ENCODE results near the gene CD302.
"Not testable (repeated sequence)": the region's sequence is repeated elsewhere in the genome, so short reads cannot be mapped to it uniquely, and the experiment has no call there.

Gene CD302

GRCh38 chr2:159797543-159798375, at the start of gene CD302:
Gene CD302, minus strand, starts transcription at chr2:159798208. Its CDS starts 10 bp downstream, at chr2:159798198.
- no peak for DNase-seq

DNA sequence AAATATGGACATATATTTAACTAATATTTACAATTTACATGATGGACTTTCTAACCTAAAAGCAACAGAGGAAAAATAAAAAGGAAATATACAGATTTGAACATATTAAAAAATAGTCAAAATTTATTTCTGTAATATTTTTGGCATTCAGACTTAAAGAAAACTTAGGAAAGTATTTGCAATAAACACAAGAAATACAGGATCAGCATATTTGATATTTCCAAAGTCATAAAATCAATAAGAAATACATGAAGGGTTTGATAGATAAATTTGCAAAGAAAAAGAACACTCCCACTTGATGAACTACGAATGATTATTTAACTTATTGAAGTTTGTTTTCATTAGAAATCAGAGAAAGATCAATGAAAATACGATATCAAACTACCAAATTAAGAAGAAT, 48.6 kb upstream of the CD302 start:
- no peak for DNase-seq

- DNase-seq, result no peak
Measured at GRCh38 chr2:159840616-159841015, 42.6 kb upstream of the CD302 start.

GRCh38 chr2:159832858-159833257, 34.9 kb upstream of the CD302 start:
- no peak for DNase-seq

- no peak for DNase-seq
Measured at GRCh38 chr2:159832026-159832425, 34.0 kb upstream of the CD302 start.

GRCh38 chr2:159829376-159829775, 31.4 kb upstream of the CD302 start:
- DNase-seq, result no peak

GRCh38 chr2:159828738-159829137, 30.7 kb upstream of the CD302 start:
- no peak for DNase-seq

- DNase-seq, result not testable (repeated sequence)
Measured at GRCh38 chr2:159822478-159822833, 24.4 kb upstream of the CD302 start.

DNA sequence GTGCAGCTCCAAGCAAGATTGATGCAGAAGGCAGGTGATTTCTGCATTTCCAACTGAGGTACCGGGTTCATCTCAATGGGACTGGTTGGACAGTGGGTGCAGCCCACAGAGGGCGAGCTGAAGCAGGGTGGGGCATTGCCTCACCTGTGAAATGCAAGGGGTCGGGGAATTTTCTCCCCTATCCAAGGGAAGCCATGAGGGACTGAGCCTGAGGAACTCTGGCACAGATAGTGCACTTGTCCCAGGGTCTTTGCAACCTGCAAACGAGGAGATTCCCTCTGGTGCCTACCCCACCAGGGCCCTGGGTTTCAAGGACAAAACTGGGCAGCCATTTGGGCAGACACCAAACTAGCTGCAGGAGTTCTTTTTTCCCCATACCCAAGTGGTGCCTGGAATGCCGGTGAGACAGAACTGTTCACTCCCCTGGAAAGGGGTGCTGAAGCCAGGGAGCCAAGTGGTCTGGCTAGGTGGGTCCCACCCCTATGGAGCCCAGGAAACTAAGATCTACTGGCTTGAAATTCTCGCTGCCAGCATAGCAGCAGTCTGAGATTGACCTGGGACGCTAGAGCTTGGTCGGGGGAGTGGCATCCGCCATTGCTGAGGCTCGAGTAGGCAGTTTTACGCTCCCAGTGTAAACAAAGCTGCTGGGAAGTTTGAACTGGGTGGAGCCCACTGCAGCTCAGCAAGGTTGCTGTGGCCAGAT, 23.9 kb upstream of the CD302 start:
- DNase-seq, result peak; percentile 35

GRCh38 chr2:159818940-159819339, 20.9 kb upstream of the CD302 start:
- no peak for DNase-seq

DNA sequence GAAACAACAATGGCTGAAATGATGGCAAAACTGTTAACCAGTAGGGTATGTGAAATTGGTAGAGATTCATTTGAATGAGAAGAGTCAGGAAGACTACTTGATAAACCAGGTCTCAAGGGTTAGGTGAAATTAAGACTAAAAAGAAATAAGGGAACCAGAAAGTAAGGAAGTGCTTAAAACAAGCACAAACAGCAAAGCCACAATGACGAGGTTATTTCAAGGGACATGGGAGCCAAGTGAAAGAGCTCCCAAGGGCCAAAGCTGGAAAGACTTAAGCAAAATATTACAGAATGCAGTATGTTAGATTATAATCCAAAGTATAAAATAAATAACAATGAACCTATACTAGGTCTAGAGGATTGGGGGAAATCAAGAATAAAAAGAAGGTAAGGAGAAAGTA, 19.3 kb upstream of the CD302 start:
- no peak for DNase-seq

DNA sequence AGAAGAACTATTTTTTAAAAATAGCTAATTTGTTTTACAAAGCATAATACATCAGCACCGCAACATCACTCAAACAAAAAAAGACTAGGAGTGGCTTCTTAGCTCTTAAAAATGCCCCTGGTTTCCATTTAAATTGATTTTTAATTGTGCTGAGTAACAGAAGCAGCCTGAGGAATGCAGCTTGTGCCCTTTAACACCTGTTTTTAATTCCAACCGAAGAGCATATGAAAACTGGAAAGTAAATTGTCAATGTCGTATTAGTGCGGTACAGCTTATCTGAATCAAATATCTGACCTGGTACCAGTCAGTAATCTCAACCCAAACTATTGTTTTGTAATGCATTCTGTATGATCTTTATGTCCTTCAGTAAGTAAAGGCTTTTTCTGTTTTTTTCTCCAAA, 13.2 kb upstream of the CD302 start:
- no peak for DNase-seq

GRCh38 chr2:159808032-159808425, 10.0 kb upstream of the CD302 start:
- no peak for DNase-seq

GRCh38 chr2:159807183-159808031, 9.4 kb upstream of the CD302 start:
- DNase-seq, result peak; percentile 29

GRCh38 chr2:159804941-159805340, 6.9 kb upstream of the CD302 start:
- DNase-seq, result no peak

DNA sequence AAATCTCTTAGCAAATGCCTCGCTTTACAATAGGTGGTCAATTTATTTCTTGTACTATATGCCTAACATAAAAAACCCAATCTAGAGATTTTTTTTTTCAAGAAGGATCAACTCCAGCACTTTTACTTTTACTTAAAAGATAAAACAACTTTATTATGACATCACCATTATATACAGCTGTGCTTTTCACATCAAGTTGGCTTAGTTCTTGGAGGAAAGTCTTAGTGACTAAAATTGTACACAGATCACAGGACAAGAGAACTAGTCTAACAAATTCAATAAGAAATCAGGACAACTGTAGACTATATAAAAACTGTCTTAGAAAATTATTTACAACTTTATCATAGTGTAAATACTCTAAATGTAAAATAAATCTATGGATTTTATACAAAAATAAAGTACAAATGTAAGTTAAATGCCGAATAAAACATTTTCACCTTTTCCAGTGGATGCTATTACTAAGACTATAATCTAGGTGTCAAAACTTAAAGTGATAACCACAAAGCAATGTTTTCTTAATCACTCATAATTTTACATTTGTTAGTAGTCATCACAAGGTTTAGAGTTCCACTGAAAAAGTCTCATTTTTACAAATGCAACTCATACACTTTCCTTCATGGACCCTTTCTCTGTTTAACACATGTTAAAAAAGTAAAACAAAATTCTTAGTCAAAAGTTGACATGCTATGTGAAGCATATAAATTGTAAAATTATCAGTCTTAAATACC, 5.4 kb upstream of the CD302 start:
- DNase-seq, result no peak

GRCh38 chr2:159802673-159803072, 4.7 kb upstream of the CD302 start:
- no peak for DNase-seq

DNA sequence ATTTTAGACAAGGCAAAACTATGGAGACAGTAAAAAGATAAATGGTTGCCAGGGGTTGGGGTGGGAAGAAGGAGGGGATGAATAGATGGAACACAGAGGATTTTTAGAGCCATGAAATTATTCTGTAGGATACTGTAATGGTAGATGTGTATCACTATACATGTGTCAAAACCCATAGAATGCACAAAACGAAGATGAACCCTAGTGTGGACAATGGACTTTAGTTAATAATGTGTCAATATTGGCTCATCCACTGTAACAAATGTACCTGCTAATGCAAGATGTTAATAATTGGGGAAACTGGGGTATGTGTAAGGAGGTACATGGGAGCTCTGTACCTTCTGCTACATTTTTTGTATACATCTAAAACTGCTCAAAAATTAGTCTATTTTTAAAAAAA, 1.8 kb upstream of the CD302 start:
- no peak for DNase-seq

DNA sequence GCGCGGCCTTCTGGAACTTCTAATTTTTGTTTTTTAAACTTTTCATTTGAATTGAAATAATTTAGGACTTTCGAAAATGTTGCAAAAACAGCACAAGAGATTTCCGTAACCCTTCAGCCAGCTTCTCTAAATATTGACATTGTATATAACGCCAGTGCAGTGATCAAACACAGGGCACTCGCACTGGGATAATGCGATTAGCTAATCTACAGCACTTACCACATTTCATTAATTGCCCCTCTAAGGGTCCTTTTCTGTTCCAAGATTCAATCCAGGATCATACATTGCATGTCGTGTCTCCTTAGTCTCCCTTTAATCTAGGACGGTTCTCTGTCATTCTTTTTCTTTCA, 343 bp upstream of the CD302 start:
- DNase-seq, result no peak

GRCh38 chr2:159797225-159797542, 824 bp downstream of the CD302 start:
- DNase-seq, result no peak

DNA sequence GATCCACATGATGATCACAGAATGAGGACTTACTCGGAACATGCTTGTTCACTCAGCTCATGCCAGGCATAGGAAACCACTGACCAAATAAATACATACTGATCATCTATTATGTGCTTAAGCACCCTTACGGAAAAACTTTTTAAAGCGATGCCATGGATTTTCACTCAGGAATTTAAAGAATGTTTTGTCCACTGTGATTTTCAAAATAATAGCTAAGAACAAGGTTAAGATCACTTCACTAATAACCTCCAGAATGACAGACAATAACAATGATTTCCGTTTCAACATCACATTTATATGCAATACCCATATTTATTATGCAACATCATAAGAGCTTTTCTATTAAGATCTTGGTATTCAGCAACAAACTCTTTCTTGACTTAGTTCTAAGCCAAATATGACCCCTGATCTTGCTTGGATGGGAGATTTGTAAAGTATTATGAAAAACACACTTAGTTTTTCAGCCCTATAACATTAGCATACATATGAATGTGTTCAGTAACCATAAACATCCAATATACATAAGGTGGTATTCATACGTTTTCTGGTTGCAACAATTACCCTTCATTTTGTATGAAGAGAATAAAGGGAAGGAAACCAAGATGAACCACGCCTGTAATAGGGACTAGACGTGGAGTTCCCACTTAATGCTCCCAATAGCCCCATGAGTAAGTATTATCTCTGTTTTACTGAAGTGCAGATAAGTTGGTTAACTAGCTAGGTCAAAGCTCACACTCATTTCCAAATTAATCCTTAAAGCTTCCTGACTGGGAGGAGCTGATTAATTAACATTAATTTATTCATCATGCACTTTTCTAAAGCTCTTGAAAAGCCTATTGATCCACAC, 1.9 kb downstream of the CD302 start:
- no peak for DNase-seq

DNA sequence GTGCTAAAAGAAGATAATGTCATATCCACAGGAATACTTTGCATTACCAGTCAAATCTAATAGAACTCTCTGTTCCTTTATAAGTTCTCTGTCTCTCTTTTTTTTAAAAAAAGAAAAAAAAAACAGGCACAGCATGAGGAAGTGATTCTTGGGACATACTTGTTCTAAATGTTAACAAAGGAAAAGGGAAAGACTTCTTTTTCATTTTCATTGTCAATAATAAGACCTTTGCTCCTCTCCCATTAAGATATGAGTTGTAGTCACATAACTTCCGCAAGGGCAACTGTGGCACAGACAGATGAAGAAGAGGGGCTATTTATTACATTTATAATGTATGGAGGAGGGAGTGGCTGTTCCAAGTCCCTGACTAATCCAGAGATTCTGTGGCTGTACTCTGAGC, 4.7 kb downstream of the CD302 start:
- no peak for DNase-seq
